Stimulated activated CD8-positive, alpha-beta memory T cell treated with anti-CD3 and anti-CD28 coated beads, Interleukin-2, amount 100 ng/mL, for 48 hours (primary cell): ENCODE results near the gene JCHAIN.

Experiments
- DNase-seq, 2 donors: peaks; one replicate each; pipeline ENCODE4 v3.0.0-alpha.2; 2020; ENCODE audit warnings: low read depth in 2 of 2

JCHAIN gene

DNA sequence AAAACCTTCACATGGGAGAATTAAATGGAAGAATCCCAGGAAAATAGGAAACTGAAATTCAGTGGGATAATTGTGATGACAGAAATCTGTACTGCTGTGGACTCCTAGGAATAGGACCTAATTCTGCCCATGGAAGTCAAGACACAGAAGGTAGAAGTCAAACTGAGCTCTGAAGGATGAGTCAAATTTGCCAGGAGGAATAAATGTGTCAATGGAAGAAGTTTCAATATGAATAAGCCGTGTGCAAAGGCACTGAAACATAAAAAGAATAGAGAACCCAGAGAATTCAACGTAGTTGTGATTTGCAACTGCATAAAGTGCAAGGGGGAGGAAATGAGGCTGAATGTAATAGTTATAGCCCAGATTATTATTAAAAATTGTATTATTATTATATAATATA lies 26.1 kb downstream of the JCHAIN start:
- no peak for DNase-seq

DNA sequence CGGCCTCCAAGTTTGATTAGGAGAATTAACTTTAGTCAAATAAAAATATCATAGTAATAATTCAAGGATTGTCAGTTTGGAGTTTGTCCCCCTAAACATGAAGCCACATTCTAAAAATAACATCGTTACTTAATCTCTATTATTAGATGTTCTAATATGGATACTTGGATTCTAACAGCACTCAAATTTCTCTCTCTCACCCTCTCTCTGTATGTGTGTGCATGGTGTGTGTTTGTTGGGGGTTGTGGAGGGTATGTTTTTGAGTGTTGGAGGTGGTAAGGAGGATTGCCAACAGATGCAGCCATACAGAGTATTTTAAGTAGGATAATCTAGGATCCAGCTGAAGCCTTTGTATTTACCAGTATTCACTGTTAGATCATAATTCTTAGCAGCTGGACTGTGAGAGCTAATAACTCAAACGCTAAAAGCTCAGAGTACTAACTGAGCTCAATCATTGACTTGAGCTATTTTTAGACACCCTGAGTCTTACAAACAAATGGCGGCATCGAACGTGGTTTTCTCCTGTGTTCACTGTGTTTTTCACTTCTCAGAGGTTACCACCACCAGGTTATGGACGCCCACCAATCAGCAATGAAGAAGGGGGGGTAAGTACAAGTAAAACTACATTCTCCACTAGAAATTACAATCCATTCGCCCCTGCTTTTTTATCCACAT lies 28.9 kb downstream of the JCHAIN start:
- no peak for DNase-seq

DNA sequence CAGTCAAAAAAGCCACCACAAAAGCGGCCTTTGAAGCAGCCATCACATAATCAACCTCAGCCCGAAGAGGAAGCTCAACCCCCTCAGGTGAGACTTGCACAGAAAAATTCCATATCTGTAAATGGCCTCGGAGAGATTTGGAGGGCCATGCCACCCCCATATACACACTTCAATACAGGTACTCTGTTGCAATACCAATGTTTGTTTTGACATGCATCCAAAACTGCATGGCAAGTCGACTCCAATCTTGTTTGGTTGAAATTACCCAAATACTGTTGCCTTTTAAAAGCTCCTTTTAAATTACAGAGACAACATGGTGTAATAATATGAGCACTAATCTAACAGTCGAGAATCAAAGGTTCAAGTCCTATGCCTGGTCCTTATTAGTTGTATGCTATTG lies 31.8 kb downstream of the JCHAIN start:
- DNase-seq = no peak

DNA sequence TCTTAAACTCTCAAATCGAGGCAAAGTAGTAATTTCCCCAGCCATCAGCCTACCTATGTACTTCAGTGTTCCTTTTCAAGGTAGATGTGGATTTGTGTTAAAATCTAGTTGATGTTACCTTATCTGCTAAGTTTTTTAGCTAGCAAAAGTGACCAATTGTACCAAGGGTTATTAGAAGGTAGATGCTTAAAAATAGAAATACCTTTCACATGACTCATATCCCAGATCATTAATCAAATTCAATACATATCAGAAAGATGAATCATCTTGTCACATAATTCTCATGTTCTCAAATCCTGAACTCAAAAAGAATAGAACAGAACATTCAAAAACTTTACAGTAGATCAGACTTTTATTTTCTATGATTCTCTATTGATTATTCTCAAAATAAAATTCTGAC lies 34.3 kb downstream of the JCHAIN start:
- no peak for DNase-seq

DNA sequence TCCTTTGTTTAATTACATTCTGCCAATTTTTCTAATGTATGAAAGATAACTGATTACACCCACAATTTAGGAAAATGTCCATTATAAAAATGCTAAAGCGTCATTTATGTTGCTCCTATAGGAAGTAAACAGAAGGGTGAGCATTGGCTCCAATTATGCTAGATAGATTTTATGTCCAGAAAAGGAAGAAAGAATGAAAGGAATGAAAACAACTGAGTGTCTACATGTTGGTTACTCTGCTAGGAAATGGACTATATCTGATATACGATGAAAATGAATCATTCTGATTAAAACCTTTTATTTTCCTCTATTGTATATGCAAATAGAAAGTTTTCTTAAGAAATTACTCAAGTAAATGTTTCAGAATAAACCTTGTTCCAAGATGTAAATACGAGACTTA lies 36.1 kb downstream of the JCHAIN start:
- DNase-seq = no peak

DNA sequence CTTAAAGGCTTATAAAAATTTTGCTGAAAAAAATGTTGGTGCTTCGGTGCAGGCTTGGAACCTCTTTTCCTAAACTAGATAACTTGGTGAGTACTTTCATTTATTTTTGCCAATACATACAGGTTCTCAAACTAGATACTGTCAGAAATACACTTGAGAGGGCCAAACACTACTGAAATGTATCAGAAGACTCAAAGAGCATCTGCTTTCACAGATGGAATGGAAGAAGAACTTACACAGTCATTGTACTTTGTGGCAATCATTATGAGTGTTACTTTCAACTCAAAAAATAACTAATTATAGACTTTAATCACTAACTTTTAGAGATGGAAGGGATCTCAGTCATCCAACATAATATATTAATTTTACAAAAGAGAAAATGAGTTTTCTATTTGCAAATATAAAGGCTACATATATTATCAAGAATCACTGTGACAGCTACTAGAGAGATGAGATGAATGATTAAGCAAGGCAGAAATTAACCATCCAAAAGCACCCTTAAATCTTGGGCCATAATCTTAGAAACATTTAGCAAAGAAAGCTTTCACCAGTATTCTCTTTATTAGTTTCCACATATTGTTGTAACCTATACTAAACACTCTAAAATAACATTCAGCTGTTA lies 36.7 kb downstream of the JCHAIN start:
- no peak for DNase-seq

DNA sequence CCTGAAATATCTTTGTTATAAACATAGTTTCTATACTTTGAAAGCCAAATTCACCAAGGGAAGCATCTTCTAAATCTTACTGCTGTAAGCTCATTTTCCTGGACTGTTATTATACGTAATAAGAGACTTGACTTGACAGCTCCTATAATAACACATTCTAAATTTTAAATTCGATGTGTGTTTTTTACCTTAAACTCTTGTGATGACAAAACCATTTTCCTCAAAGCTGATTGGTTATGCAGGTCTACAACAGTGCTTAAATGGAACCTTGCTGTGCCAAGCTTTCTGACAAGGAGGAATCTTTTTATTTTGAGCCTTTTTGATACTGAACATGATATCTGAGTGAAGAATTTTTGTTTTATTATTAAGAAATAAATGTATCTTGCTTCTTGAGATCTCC lies 37.9 kb downstream of the JCHAIN start, which contains the start of gene ENAM:
TSS of gene ENAM (plus strand) at position 301 of the 400 bp plus-strand sequence. CDS start 757 bp downstream, outside the sequence.
- DNase-seq = no peak

DNA sequence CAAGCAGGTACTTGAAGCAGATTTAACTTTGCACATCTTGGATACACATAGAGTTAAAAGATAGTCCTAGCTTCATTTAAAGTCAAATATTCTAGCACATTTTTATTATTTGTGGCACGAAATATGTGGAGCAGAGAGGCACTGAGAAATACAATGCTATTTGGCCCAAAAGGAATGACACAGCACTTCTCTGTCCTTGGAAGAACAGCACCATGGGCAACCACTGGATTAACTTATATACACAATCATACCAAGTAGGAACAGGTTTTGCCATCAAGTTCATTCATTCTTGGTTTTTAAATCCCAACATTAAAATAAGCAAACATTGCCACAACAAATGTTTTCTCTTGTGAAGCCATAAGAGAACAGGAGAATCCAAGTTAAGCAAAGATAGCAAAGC lies 38.7 kb downstream of the JCHAIN start:
- no peak for DNase-seq

DNA sequence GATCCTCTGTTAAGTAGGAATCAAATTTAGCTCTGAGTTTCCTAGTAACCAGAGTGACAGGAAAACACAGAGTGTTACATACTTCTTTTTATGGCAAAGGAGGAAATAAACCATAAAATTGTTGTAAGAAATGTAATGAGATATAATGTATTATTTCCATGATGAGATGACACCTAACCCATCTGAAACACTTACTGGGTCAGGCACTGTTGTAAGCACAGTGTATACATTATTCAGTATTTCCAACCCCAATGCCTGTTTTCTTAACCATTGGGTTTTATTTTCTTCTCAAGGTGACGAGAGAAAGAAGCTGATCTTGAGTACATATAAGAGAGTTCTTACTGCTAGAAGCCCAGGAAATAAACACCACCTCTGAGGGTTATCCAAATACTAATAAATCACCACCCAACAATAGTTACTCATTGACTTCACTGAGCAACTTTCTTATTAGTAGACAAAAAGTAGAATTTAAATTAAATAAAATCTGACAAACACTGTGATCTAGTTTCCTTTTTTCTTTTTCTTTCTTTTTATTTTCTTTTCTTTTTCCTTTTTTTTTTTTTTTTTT lies 42.0 kb downstream of the JCHAIN start:
- DNase-seq = no peak

DNA sequence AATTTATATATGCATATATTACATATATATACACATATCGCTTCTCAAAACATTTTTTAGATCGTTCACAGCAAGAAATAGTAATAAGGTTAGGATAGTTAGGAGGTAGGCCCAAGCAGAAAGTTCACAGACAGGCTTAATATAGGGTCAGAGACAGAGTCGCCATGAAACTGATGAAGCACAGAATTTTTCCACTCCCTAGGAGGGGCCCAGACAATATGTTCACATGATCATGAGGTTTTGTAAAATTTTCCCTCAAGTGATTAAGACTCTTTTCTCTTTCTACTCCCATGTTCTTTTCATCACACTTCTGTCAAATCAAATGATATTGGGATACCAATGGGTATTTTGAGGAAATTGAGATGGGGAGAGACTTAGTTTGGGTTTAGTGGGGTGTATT lies 43.0 kb downstream of the JCHAIN start:
- DNase-seq = no peak

DNA sequence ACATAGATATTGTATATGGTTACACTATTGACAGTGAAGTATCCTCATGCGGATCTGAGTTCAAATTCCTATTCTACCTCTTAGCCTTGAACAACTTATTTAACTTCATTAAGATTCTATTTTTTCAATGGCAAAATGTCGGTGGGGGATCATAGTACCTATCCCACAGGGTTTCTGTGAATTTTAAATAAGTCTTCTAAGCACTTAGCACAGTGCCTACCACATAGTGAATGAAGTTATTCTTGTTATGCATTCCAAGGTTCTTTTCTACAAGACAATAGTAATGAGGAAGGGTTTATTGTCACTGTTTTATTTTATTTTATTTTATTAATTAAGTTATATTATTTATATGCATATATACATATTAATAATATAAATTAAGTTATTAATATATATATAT lies 46.5 kb downstream of the JCHAIN start:
- no peak for DNase-seq

DNA sequence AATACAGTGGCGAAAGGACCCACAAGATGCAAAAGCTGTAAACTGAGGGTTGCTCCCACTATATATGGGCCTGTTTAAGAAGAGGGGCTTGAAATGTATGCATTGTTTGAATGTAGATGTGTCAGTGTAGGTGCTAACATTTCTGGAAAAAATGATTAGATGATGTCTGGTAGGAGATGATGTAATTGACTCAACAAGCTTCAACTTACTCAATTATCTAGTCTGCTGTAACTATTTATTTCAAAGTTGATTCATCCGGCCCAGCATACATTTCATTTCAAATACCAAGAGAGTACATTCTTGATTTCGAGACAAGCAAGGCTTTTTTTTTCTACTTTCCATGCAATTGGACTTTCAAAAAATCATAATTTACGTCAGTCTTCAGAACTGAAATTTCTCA lies 47.0 kb downstream of the JCHAIN start:
- DNase-seq = no peak

DNA sequence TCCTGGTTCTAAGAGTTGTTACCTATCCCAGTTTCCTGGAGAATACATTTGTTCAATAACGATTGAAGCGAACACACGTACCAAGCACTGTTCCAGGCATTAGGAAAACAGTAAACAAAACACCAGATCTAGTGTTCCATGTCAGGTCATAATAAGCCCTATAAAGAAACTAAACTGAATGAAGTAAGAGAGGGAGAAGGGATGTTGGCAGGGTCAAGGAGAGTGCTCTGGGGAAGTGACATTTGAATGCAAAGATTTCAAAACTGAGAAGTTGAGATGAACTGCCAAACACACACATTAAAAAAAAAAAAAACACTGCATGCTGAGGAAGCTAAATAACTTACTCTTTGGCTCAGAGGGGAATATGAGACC lies 52.1 kb downstream of the JCHAIN start:
- no peak for DNase-seq

DNA sequence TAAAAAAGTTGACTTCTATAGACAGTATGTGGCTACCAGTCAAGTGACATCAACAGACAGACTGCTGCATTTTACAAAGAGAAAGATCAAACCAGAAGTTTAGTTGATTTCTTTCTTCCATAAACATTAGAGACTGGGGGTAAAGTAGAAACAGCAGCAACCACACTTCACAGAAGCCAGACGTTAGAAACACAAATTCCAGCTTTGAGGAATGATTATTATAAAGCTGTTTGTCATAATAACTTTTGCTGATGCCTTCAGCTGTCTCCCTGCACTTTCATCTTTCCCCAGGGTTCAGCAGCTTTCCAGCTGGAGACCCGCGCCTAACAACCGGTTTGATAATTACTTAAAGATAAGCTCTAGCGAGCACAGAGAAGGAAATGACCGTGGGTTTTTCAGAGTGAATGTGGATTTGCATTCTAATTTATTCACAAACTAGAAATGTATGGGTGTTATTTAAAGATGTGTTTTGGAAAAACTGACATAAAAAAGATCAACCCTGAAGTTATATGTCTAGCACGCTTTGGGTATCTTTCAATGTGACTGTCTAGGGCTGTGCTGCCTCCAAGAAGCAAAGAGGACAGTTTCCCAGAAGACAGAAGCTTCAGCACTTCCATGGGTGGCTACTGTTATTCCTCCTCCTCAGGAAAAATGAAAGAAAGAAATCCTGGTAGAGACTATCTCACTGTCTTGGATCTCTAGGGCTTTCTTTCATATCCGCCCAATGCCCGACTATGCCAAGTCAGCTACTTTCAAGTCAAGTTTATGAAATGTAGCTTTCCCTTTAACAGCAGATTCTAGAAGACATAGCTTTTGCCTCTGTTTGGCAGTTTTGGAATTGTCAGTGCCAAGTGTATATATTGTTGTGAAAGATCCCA lies 52.8 kb downstream of the JCHAIN start:
- no peak for DNase-seq

DNA sequence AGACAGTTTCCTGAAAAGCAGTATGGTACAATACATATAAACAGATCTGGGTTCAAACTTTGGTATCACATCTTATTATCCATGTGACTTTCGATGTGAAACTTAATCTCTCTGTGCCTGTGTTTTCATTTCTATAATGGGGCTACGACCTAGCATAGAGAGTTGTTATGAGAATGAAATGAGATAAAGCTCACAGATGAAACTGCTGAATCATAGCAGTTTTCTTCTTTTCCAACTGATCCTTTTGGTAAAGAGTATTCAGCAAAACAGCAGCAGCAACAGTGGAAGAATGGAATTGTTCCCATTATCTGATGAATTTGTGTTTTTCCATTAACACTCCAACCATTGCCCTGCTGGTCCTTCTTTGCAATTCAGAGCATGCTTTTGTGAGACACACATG lies 58.0 kb downstream of the JCHAIN start:
- DNase-seq = no peak

DNA sequence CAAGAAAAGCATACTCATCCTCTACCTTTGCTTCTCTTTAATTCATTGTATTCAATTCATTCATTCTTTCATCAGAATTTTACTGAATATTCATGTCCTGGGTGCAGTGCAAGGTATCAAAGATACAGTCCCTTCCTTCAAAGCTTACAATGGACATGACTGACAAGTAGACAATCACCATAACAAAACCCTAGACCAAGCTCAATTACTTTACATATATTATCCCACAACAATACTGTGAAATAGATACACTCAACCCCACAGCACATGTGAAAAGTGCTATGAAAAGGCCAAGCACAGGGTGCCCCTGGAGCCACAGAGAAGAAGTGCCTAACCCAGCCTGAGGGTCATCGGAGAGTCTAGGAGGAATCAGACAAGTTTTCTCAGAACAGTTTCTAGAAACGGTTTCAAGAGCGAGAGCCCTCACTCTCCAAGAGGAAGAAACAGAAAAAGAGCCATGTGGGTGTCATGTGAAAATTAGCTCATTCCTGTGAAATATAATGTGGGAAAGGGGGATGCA lies 58.9 kb downstream of the JCHAIN start:
- DNase-seq = no peak

DNA sequence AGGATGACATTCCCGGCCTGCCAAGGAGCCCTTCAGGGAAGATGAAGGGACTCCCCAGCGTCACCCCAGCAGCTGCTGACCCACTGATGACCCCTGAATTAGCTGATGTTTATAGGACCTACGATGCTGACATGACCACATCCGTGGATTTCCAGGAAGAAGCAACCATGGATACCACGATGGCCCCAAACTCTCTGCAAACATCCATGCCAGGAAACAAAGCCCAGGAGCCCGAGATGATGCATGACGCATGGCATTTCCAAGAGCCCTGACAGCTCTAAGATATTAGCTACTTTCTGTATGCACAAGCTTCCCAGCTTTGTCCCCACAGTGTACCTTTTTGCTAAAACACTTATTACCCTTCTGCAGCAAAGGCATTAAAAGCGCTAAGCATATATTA lies 59.8 kb downstream of the JCHAIN start:
- DNase-seq = no peak
